Activated naive CD4-positive, alpha-beta T cell treated with anti-CD3 and anti-CD28 coated beads, Interleukin-2, amount 10 ng/mL, durations not matched to agents 7 days and 5 days (primary cell): ENCODE measurements around the gene SMIM12.

Source experiments
- CTCF ChIA-PET: fragments of 350-600 bp; sonication (Branson Sonifier 250); formaldehyde crosslinking; loops from one replicate; lab custom pipeline; 2021; ENCODE audit warnings: antibody characterized with exemption; lab: Charles Lee
- DNase-seq: peaks from one replicate; pipeline ENCODE4 v3.0.0-alpha.2; 2020
- H3K27ac Mint-ChIP-seq: one replicate; pipeline ENCODE4 v1.8.0; 2021; ENCODE audit warnings: mild to moderate bottlenecking, moderate library complexity, mixed read lengths
- H3K27me3 Mint-ChIP-seq: one replicate; pipeline ENCODE4 v1.8.0; 2021; ENCODE audit warnings: mild to moderate bottlenecking, mixed read lengths
- H3K36me3 Mint-ChIP-seq: one replicate; pipeline ENCODE4 v1.8.0; 2021; ENCODE audit warnings: mixed read lengths
- H3K4me1 Mint-ChIP-seq: one replicate; pipeline ENCODE4 v1.8.0; 2021; ENCODE audit warnings: mixed read lengths
- H3K4me3 Mint-ChIP-seq: one replicate; pipeline ENCODE4 v1.8.0; 2021; ENCODE audit warnings: mild to moderate bottlenecking, moderate library complexity, mixed read lengths
- H3K9me3 Mint-ChIP-seq: one replicate; pipeline ENCODE4 v1.8.0; 2021; ENCODE audit warnings: mixed read lengths

The SMIM12 gene

DNA sequence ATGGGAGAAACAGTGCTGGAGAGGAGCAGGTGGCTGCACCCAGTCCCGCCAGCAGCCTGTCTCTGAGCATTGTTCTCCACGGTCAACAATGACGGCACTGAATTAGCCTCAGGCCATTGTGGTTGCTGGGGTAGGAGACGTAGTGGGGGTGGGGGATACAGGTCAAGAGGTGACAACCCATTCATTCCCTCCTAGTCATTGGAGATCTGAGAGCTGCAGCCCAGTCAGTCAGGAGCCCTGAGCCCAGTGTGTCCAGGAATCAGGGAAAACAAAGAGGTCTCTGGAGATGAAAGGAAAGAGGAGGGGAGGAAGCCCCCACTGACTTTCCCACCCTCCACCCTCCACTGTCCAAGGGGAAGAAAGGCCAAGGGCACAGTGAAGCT, 15.3 kb downstream of the SMIM12 start:
- H3K9me3 Mint-ChIP-seq = no peaks in the 10 kb centered on the region
- no peak overlapping the region for H3K4me3 Mint-ChIP-seq
- DNase-seq = no peak
- no peak overlapping the region for H3K27ac Mint-ChIP-seq
- H3K4me1 Mint-ChIP-seq = peaks cover 7% of the 10 kb centered on the region
- CTCF ChIA-PET = interaction anchor here (0.9 kb wide), 1 partner anchor 8 kb away, joined by 3 read pairs; no protein-coding TSS in a partner anchor
- H3K27me3 Mint-ChIP-seq = no peaks in the 10 kb centered on the region
- H3K36me3 Mint-ChIP-seq = peaks cover 3% of the 10 kb centered on the region

DNA sequence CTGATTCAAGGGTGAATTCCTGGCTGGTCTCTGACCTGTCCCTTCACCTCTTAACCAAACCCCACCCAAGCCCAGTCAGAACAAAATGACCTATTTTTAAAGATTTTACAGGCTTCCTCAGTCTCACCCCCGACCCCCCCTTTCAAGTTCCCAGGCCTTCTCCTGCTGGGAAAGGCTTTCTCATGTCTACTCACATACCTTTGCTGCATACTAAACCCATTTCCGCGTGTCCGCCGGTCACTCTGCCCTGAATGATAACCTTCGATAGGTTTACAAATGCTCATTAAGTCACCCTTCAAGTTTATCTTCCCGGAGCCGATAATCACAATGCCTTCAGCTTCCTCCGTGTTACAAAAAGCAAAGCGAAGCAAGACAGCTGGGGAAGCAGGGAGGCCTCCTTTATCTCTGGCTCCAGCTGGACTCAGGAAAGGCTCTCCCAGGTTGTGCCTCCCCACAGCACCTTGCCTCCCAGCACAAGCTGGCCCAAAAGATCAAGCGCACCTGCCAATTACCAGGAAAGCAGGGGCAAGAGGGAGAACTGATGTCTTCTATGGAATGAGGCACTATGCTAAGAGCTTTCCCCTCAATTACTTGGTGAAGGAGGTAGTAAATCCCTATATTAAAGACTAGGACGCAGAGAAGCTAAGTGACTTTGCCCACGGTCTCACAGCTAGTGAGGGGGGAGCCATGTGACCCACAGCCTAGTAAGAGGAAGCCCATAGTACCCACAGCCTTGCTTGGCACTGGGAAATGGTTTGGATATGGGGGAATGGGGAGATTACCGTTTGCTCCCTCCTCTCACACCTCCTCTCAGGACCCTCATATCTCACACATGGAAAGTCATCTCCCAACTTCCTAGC, 15.9 kb downstream of the SMIM12 start:
- Mint-ChIP-seq H3K9me3 (no peaks in the 10 kb centered on the region), H3K4me3 (no peak overlapping the region), H3K27me3 (no peaks in the 10 kb centered on the region), H3K36me3 (peaks cover 2% of the 10 kb centered on the region), H3K27ac (no peak overlapping the region), H3K4me1 (peaks cover 7% of the 10 kb centered on the region)
- CTCF ChIA-PET = interaction anchor here (0.9 kb wide), 1 partner anchor 9 kb away, joined by 3 read pairs; no protein-coding TSS in a partner anchor
- no peak for DNase-seq

DNA sequence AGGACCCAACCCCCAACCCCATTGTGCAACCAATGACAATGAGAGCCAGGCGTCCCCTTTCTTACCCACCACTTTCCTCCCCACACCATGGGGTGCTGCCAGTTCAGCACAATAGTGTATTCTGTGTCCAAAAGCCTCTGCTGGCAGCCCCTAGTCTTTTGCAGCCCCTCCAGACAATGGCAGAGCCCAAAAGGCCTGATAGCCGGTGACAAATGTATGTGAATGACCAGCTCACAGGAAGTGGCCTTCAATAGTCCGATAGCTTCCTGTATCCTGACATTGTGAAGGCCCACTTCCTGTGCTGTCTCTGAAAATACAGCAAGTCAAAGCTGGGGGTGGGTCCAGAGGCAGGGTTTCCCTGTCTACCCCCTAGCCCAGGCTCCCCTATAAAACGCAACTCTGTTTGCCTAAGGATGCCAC, 16.6 kb downstream of the SMIM12 start:
- CTCF ChIA-PET = interaction anchor here (1.4 to 2.2 kb wide), 2 partner anchors 10 to 12 kb away, joined by 7 read pairs; no protein-coding TSS in a partner anchor
- H3K4me3 Mint-ChIP-seq = no peak overlapping the region
- no peaks in the 10 kb centered on the region for H3K9me3 Mint-ChIP-seq
- H3K27ac Mint-ChIP-seq = no peak overlapping the region
- no peaks in the 10 kb centered on the region for H3K36me3 Mint-ChIP-seq
- DNase-seq = no peak
- peaks cover 7% of the 10 kb centered on the region for H3K4me1 Mint-ChIP-seq
- H3K27me3 Mint-ChIP-seq = no peaks in the 10 kb centered on the region

- no peaks in the 10 kb centered on the region for H3K27me3 Mint-ChIP-seq
- DNase-seq = no peak
- peaks cover 7% of the 10 kb centered on the region for H3K4me1 Mint-ChIP-seq
- H3K9me3 Mint-ChIP-seq = no peaks in the 10 kb centered on the region
- H3K36me3 Mint-ChIP-seq = no peaks in the 10 kb centered on the region
- no peak overlapping the region for H3K4me3 Mint-ChIP-seq
- H3K27ac Mint-ChIP-seq = no peak overlapping the region
- CTCF ChIA-PET = interaction anchor here (1.4 to 2.2 kb wide), 2 partner anchors 11 to 12 kb away, joined by 7 read pairs; no protein-coding TSS in a partner anchor
These were observed 17.5 kb downstream of the SMIM12 start for GRCh38 chr1:34842073-34842472.

DNA sequence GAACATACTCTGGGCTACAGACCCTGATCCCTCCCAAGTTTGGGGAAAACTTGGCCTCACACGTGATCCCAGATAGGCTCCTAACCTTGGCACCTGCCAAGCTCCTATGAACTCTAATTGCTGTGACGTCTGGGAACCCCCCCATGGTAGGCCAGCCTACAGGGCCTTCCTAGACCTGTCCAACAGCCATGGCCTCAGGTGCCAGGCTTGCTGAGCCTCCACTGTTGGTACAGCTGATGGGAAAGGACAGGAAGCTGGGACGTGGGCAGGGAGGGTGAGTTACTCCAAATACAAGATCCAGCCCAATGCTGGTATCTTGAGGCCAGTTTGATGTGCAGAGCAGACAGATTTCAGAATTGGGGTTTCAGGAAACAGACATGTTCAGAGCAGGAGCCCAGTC, 19.1 kb downstream of the SMIM12 start:
- no peaks in the 10 kb centered on the region for H3K36me3 Mint-ChIP-seq
- no peak overlapping the region for H3K4me3 Mint-ChIP-seq
- peaks cover 7% of the 10 kb centered on the region for H3K4me1 Mint-ChIP-seq
- DNase-seq = no peak
- no peaks in the 10 kb centered on the region for H3K9me3 Mint-ChIP-seq
- H3K27me3 Mint-ChIP-seq = no peaks in the 10 kb centered on the region
- no peak overlapping the region for H3K27ac Mint-ChIP-seq
- CTCF ChIA-PET = no interaction called here

DNA sequence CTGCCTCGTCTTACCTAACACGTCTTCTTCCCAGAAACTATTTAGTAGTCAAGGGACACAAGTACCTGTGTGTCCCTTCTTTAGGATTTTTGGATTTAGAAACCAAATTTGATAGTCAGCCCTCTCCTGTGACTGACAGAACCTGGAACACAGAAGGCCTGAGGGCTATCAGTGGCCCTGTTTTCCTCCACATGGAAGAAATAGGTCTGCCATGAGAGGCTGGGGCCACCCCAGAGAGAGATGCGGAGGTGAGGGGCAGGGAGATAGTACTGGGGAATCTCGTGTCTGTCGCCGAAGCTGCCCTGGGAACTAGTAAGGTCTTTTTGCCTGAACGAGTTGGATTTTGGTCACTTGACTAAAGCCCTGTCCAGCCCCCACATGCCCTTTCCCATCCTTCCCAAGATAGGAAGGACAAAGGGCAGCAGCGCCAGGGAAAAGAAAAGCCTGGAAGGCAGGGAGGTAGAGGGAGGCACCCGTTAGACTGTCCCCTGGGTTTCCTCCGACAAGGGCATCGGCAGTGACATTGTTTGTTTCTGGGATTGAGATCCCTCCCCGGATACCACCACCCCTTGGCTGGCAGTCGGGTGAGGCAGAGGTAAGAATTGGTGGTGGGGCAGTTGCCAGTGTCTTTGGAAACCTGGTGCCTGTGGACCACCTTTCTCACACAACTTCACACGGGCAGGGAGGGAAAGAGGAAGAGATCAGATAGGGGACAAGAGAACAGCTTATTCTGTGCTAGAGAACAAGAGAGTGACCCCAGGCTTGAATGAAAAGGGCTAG, 19.8 kb downstream of the SMIM12 start:
- no peaks in the 10 kb centered on the region for H3K27me3 Mint-ChIP-seq
- CTCF ChIA-PET = no interaction called here

GRCh38 chr1:34833711-34834110, 25.8 kb downstream of the SMIM12 start:
- CTCF ChIA-PET = no interaction called here
- Mint-ChIP-seq H3K9me3 (no peaks in the 10 kb centered on the region), H3K27ac (no peak overlapping the region), H3K36me3 (no peaks in the 10 kb centered on the region), H3K27me3 (no peaks in the 10 kb centered on the region), H3K4me3 (no peak overlapping the region), H3K4me1 (no peaks in the 10 kb centered on the region)
- DNase-seq = no peak

More for the DNA sequence above, 19.8 kb downstream of the SMIM12 start:
- Mint-ChIP-seq H3K4me3 (no peak overlapping the region), H3K36me3 (no peaks in the 10 kb centered on the region), H3K4me1 (peaks cover 7% of the 10 kb centered on the region), H3K9me3 (no peaks in the 10 kb centered on the region), H3K27ac (no peak overlapping the region)
- DNase-seq = no peak

DNA sequence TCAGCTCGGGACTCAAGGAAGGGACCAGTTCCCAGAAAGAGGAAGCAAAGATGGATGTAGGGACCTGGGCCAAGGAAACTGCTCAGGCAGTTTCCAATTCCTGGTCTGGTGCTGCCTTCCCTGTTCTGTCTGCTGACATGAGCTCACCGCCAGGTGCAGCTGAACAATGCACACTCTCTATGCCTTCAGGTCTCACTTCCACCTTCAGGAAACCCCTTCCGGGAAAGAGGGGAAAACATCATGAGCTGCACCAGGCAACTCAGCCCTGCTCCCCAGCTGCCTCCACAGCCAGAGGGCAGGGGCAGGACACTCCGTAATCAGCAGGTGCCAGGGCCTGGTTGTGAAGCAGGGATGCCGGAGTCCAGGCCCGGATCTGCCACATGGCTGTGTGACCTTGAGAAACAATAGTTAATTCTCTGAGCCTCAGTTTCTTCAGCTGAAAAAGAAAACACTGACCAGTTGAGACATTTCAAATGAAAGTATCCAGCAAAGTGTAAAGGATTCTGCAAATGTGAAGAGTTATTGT, 27.8 kb downstream of the SMIM12 start:
- no peak overlapping the region for H3K27ac Mint-ChIP-seq
- no peak for DNase-seq
- CTCF ChIA-PET = no interaction called here

GRCh38 chr1:34829250-34829649, 30.3 kb downstream of the SMIM12 start:
- CTCF ChIA-PET = no interaction called here
- Mint-ChIP-seq H3K27me3 (no peaks in the 10 kb centered on the region), H3K4me3 (no peak overlapping the region), H3K27ac (no peak overlapping the region), H3K36me3 (no peaks in the 10 kb centered on the region), H3K9me3 (no peaks in the 10 kb centered on the region), H3K4me1 (no peaks in the 10 kb centered on the region)
- DNase-seq = no peak

More for the DNA sequence above, 27.8 kb downstream of the SMIM12 start:
- Mint-ChIP-seq H3K4me3 (no peak overlapping the region), H3K4me1 (no peaks in the 10 kb centered on the region), H3K9me3 (no peaks in the 10 kb centered on the region), H3K36me3 (no peaks in the 10 kb centered on the region), H3K27me3 (no peaks in the 10 kb centered on the region)

DNA sequence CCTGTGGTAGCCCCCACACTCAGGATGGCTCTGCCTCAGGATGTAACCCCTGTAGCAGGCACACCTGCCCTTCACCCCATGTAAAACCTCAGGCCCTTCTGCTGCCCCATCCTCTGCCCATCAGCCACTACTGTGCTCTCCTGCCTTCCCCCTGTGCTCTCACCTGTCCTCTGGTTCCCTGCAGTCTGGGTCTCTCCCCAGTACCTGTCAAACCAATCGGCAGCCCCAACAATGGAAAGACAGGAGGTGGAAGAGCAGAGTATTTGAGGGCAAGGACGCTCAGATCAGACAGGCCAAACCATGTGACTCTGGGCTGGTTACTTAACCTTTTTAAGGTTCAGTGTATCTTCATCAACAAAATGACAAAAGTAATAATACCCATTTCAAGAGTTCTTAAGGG, 30.9 kb downstream of the SMIM12 start:
- CTCF ChIA-PET = no interaction called here
- Mint-ChIP-seq H3K27ac (no peak overlapping the region), H3K27me3 (no peaks in the 10 kb centered on the region), H3K36me3 (no peaks in the 10 kb centered on the region), H3K4me1 (no peaks in the 10 kb centered on the region), H3K4me3 (no peak overlapping the region), H3K9me3 (no peaks in the 10 kb centered on the region)
- DNase-seq = no peak

DNA sequence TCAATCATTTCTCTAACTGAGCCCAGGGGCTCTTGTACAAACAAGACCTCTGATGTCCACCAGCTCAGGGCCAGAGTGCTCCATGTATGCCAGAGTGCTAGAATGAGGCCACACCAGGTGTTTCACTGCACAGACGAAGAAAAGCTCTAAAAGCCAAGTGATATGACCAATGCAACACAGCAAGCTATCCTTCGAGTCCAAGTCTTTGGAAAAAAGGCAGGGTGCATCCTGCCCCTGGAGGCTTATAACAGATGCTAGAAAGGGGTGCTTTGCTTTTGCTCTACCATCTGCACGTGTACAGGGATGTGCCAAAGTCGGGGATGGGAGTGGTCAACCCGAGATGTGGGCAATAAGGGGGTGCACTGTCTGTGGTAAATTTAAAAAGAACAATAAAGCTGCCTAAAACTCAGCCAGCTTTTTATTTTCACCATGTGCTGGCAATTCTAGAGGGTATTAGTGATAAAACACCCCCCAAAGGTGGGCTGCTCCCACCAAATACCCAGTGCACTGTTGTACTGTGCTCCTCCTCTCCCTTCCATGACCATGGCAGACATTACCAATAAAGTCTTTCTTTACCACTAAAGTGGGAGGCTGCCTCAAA, 32.1 kb downstream of the SMIM12 start:
- no peaks in the 10 kb centered on the region for H3K4me1 Mint-ChIP-seq
- H3K4me3 Mint-ChIP-seq = no peak overlapping the region
- no peaks in the 10 kb centered on the region for H3K36me3 Mint-ChIP-seq
- no peak for DNase-seq
- no peaks in the 10 kb centered on the region for H3K27me3 Mint-ChIP-seq
- CTCF ChIA-PET = no interaction called here
- H3K9me3 Mint-ChIP-seq = no peaks in the 10 kb centered on the region
- no peak overlapping the region for H3K27ac Mint-ChIP-seq

- Mint-ChIP-seq H3K4me3 (no peak overlapping the region), H3K27ac (no peak overlapping the region)
- DNase-seq = no peak
These were observed 34.0 kb downstream of the SMIM12 start for GRCh38 chr1:34825455-34826091.

DNA sequence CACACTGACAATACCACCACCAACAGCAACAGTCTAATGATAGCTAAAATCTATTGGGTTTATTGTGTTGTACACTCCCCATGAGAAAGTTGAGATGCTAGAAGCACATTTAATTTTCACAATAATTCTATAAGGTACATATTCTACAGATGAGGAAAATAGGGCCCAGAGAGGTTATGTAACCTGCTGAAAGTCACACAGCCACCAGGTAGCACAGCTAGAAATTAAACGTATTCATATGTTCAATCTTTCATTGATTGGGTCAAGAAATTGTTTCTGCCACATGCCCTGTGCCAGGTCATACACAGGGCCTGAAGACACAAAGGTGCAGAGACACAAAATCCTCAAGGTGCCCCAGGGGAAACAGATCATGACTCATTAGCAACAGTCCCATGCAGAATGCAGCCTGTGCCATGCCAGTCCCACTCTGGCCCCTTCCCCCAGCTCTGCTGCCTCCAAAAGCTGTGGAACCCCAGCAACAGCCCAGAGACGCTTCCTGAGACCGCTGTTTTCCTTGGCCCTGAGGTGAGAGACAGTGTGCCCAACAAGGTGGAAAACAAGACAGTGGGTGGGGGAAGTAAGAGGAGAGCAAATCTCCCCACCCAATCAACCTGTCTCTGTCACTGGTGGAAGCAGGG, 34.6 kb downstream of the SMIM12 start:
- no peaks in the 10 kb centered on the region for H3K4me1 Mint-ChIP-seq
- H3K9me3 Mint-ChIP-seq = no peaks in the 10 kb centered on the region
- H3K27me3 Mint-ChIP-seq = no peaks in the 10 kb centered on the region
- CTCF ChIA-PET = no interaction called here
- no peaks in the 10 kb centered on the region for H3K36me3 Mint-ChIP-seq
- no peak overlapping the region for H3K4me3 Mint-ChIP-seq
- H3K27ac Mint-ChIP-seq = no peak overlapping the region
- DNase-seq = no peak

More at GRCh38 chr1:34825455-34826091, 34.0 kb downstream of the SMIM12 start:
- H3K27me3 Mint-ChIP-seq = no peaks in the 10 kb centered on the region
- no peaks in the 10 kb centered on the region for H3K9me3 Mint-ChIP-seq
- H3K36me3 Mint-ChIP-seq = no peaks in the 10 kb centered on the region
- H3K4me1 Mint-ChIP-seq = no peaks in the 10 kb centered on the region
- CTCF ChIA-PET = no interaction called here
